ENCODE results near the gene EXD3.

Gene EXD3

DNA sequence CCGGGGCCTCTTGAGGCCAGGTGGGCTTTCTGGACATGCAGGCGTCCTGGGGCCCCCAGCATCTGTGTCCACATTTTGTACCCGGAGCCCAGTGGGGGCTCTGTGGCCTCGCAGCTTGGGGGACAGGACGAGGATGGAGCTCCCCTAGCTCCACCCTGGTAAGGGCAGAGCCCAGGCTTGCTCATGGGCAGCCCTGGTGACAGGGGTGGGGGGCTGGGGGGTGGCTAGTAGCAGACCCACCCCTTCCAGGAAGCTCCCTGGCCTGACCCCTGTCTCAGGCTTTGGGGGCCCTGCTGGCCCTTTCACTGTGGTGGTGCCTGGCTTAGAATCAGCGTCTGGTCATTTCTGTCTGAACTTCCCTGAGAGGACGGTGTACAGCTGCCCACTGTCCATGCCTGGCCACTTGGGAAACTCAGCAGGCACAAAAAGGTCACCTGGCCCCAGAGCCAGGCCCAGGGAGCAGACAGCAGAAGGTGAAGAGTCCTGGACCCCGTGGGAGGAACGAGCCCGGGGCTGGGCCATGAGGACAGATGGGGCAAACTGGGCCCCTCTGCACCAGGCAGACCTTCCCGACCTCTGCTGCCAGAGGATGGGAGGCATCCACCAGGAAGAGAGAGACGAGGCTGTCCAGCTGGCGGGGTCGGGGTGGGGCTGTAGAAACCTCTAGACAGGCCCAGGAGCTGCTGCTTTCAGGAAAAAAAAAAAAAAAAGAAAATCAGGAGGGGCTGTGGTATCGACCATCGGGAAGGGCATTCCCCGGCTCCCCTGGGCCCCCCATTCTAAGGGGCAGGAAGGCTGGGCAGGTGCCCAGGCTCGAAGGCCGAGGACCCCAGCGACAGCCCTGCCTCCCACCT, 52.8 kb downstream of the EXD3 start:
- Histone ChIP-seq H3K36me3 (replicated peaks in 1 of 2; ENCODE audit: control insufficient read depth in 2 of 2, insufficient read depth in 2 of 2, low read length in 2 of 2) (peaks cover 0 to 13% of the 10 kb centered on the region in 2 donors), H2AFZ (ENCODE audit: low read length) (peak overlapping the region; percentile 90), H3K14ac (ENCODE audit: low read length) (peak overlapping the region; percentile 86), H2BK5ac (ENCODE audit: low read length) (peak overlapping the region; percentile 69), H2BK15ac (ENCODE audit: low read length) (peak overlapping the region; percentile 100), H4K91ac (ENCODE audit: low read depth, low read length, poor library complexity) (peak overlapping the region; percentile 75), H3K18ac (ENCODE audit: low read length) (peak overlapping the region; percentile 96), H3K9me3 (replicated peaks in 1 of 2; ENCODE audit: control insufficient read depth in 2 of 2, insufficient read depth in 1 of 2, low read depth in 1 of 2, low read length in 2 of 2) (peaks cover 9 to 16% of the 10 kb centered on the region in 2 donors), H2BK120ac (ENCODE audit: low read depth, low read length) (peak overlapping the region; percentile 100), H3K4me3 (ENCODE audit: low read length in 2 of 2) (no peak overlapping the region), H3K4me2 (ENCODE audit: insufficient read depth, low read length, poor library complexity, severe bottlenecking) (peak overlapping the region; percentile 31), H3K4me1 (ENCODE audit: control insufficient read depth in 2 of 2, insufficient read depth in 1 of 2, low read depth in 1 of 2, low read length in 2 of 2) (peaks cover 45 to 53% of the 10 kb centered on the region in 2 donors), H3K4ac (ENCODE audit: low read length) (peak overlapping the region; percentile 99), H2AK5ac (ENCODE audit: low read depth, low read length) (peak overlapping the region; percentile 100), H3K9ac (ENCODE audit: low read depth, low read length, poor library complexity) (peak overlapping the region; percentile 37), H2BK12ac (ENCODE audit: low read length) (peak overlapping the region; percentile 77), H4K8ac (ENCODE audit: low read depth, low read length) (no peak overlapping the region), H3K27me3 (ENCODE audit: control insufficient read depth in 3 of 3, insufficient read depth in 3 of 3, low read depth in 1 of 3, low read length in 3 of 3) (peaks cover 0 to 5% (median 0%) of the 10 kb centered on the region in 3 experiments), H3K23ac (ENCODE audit: low read depth, low read length, poor library complexity) (peak overlapping the region; percentile 59), H3K79me1 (ENCODE audit: low read depth, low read length) (peaks cover 6% of the 10 kb centered on the region), H3K27ac (replicated peaks; ENCODE audit: low read length) (peak overlapping the region; percentile 99)
- WGBS, 2 donors (ENCODE audit: extremely low coverage in 2 of 2, insufficient read length in 2 of 2, insufficient replicate concordance in 1 of 2): no CpG with 5 or more reads among the region's 20 CpGs
- DNase-seq (ENCODE audit: low spot score): no peak

DNA sequence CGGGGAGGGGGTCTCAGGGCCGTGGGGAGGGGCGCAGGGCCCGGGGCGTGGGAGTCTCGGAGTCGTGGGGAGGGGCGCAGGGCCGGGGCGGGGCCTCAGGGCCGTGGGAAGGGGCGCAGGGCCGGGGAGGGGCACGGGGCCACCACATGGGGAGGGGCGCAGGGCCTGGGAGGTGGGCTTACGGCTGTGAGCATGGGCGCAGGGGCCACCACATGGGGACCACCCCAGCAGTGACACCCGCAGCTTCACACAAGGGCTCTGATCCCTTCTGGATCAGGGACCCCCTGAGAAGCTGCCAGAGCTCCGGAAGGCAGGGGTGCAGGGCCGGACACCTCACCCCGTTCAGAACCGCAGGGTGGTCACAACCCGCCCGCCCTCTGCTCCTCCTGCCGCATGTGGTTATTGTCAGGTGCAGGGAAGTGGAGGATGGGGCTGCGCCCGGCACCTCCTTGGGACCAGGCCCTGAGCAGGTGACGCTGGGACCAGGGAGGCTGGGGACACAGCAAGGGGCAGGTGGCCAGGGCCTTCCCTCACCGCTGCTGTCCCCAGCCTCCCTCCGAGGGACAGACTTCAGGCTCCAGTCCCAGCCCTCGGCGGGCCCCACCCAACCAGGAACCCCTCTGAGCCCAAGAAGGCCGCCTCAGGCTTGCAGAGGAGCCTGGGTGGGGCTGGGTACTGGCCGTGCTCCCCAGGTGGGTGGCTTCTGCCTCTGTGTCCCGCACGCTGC, 53.7 kb downstream of the EXD3 start:
- Histone ChIP-seq H3K27me3 (ENCODE audit: control insufficient read depth in 3 of 3, insufficient read depth in 3 of 3, low read depth in 1 of 3, low read length in 3 of 3) (peaks cover 0 to 5% (median 0%) of the 10 kb centered on the region in 3 experiments), H3K4me2 (ENCODE audit: insufficient read depth, low read length, poor library complexity, severe bottlenecking) (no peak overlapping the region), H3K14ac (ENCODE audit: low read length) (peak overlapping the region; percentile 86), H2BK12ac (ENCODE audit: low read length) (peak overlapping the region; percentile 99), H3K18ac (ENCODE audit: low read length) (peak overlapping the region; percentile 96), H2BK120ac (ENCODE audit: low read depth, low read length) (peak overlapping the region; percentile 100), H2AFZ (ENCODE audit: low read length) (no peak overlapping the region), H3K27ac (replicated peaks; ENCODE audit: low read length) (peak overlapping the region; percentile 99), H3K4me1 (ENCODE audit: control insufficient read depth in 2 of 2, insufficient read depth in 1 of 2, low read depth in 1 of 2, low read length in 2 of 2) (peaks cover 45 to 51% of the 10 kb centered on the region in 2 donors), H3K4ac (ENCODE audit: low read length) (peak overlapping the region; percentile 99), H3K36me3 (replicated peaks in 1 of 2; ENCODE audit: control insufficient read depth in 2 of 2, insufficient read depth in 2 of 2, low read length in 2 of 2) (peaks cover 0 to 10% of the 10 kb centered on the region in 2 donors), H2BK15ac (ENCODE audit: low read length) (peak overlapping the region; percentile 100), H2AK5ac (ENCODE audit: low read depth, low read length) (peak overlapping the region; percentile 100), H3K4me3 (ENCODE audit: low read length in 2 of 2) (no peak overlapping the region), H4K8ac (ENCODE audit: low read depth, low read length) (no peak overlapping the region), H4K91ac (ENCODE audit: low read depth, low read length, poor library complexity) (peak overlapping the region; percentile 81), H3K9me3 (replicated peaks in 1 of 2; ENCODE audit: control insufficient read depth in 2 of 2, insufficient read depth in 1 of 2, low read depth in 1 of 2, low read length in 2 of 2) (peaks cover 3 to 10% of the 10 kb centered on the region in 2 donors), H2BK5ac (ENCODE audit: low read length) (peak overlapping the region; percentile 69), H3K79me1 (ENCODE audit: low read depth, low read length) (peaks cover 6% of the 10 kb centered on the region), H3K23ac (ENCODE audit: low read depth, low read length, poor library complexity) (peak overlapping the region; percentile 59), H3K9ac (ENCODE audit: low read depth, low read length, poor library complexity) (peak overlapping the region; percentile 16)
- no CpG with 5 or more reads among the region's 36 CpGs for WGBS, 2 donors (ENCODE audit: extremely low coverage in 2 of 2, insufficient read length in 2 of 2, insufficient replicate concordance in 1 of 2)
- no peak for DNase-seq (ENCODE audit: low spot score)

DNA sequence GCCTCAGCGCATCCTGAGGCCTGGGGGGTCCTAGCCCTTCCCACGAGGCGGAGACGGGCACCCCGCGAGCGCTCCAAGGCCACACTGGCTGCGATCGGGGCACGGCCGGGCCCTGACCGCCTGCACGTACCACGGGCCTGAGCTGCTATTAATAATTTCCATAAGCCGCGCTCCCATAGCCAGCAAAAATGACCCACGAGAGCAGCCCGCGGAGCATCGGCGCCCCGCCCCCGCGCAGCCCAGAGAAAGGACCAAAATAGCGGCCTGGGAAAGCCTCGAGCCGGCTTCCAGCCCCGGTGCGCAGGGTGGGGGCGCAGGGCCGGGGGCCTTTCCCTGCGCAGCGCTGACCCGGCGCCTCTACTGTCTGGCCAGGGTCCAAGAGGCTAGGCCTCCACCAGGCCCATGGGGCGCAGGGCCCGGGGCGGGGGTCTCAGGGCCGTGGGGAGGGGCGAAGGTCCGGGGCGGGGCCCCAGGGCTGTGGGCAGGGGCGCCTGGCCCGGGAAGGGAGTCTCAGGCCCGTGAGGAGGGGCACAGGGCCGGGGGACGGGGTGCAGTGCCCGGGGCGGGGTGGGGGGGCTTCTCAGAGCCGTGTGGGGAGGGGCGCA, 54.4 kb downstream of the EXD3 start:
- Histone ChIP-seq H3K27ac (replicated peaks; ENCODE audit: low read length) (no peak overlapping the region), H3K27me3 (ENCODE audit: control insufficient read depth in 3 of 3, insufficient read depth in 3 of 3, low read depth in 1 of 3, low read length in 3 of 3) (peaks cover 0 to 5% (median 0%) of the 10 kb centered on the region in 3 experiments), H3K4me3 (ENCODE audit: low read length in 2 of 2) (no peak overlapping the region), H3K23ac (ENCODE audit: low read depth, low read length, poor library complexity) (peak overlapping the region; percentile 73), H3K18ac (ENCODE audit: low read length) (peak overlapping the region; percentile 96), H3K79me1 (ENCODE audit: low read depth, low read length) (peaks cover 6% of the 10 kb centered on the region), H2BK15ac (ENCODE audit: low read length) (peak overlapping the region; percentile 100), H4K91ac (ENCODE audit: low read depth, low read length, poor library complexity) (peak overlapping the region; percentile 85), H2BK5ac (ENCODE audit: low read length) (peak overlapping the region; percentile 4), H2BK12ac (ENCODE audit: low read length) (peak overlapping the region; percentile 82), H2BK120ac (ENCODE audit: low read depth, low read length) (peak overlapping the region; percentile 100), H3K36me3 (replicated peaks in 1 of 2; ENCODE audit: control insufficient read depth in 2 of 2, insufficient read depth in 2 of 2, low read length in 2 of 2) (peaks cover 0 to 7% of the 10 kb centered on the region in 2 donors), H3K4me2 (ENCODE audit: insufficient read depth, low read length, poor library complexity, severe bottlenecking) (peak overlapping the region; percentile 4), H3K4ac (ENCODE audit: low read length) (peak overlapping the region; percentile 89), H3K9me3 (replicated peaks in 1 of 2; ENCODE audit: control insufficient read depth in 2 of 2, insufficient read depth in 1 of 2, low read depth in 1 of 2, low read length in 2 of 2) (peaks cover 5 to 7% of the 10 kb centered on the region in 2 donors), H2AK5ac (ENCODE audit: low read depth, low read length) (peak overlapping the region; percentile 100), H3K9ac (ENCODE audit: low read depth, low read length, poor library complexity) (no peak overlapping the region), H2AFZ (ENCODE audit: low read length) (no peak overlapping the region), H3K4me1 (ENCODE audit: control insufficient read depth in 2 of 2, insufficient read depth in 1 of 2, low read depth in 1 of 2, low read length in 2 of 2) (peaks cover 43 to 47% of the 10 kb centered on the region in 2 donors), H4K8ac (ENCODE audit: low read depth, low read length) (peak overlapping the region; percentile 86), H3K14ac (ENCODE audit: low read length) (peak overlapping the region; percentile 89)
- DNase-seq (ENCODE audit: low spot score): no peak
- WGBS, 2 donors (ENCODE audit: extremely low coverage in 2 of 2, insufficient read length in 2 of 2, insufficient replicate concordance in 1 of 2): no CpG with 5 or more reads among the region's 51 CpGs
